CD4-positive, alpha-beta memory T cell (primary cell): ENCODE results near the gene TNPO1. TPM values are rescaled to one million over a fixed set of nuclear protein-coding genes. Genes with fewer than 3 reads are reported as not detected.

Source experiments
- CTCF ChIA-PET: fragments of 350-600 bp; sonication (Branson Sonifier 250); formaldehyde crosslinking; loops from one replicate; lab custom pipeline; 2021; ENCODE audit warnings: inconsistent platforms; ENCODE audit not compliant: partially characterized antibody; lab: Charles Lee
- POLR2A ChIA-PET: fragments of 350-600 bp; sonication (Branson Sonifier 250); formaldehyde crosslinking; loops from one replicate; lab custom pipeline; 2021; ENCODE audit not compliant: partially characterized antibody; lab: Charles Lee
- DNase-seq, 5 donors: peaks; one replicate each; pipeline versions ENCODE4 v3.0.0 to v3.0.0-alpha.2; 2020 to 2022; ENCODE audit warnings: mixed read lengths in 1 of 5
- H3K27ac ChIP-seq: one replicate; pipeline ENCODE4 v1.7.0; 2013; ENCODE audit warnings: low read depth, low read length
- H3K27me3 ChIP-seq: 2 replicates; pipeline ENCODE4 v1.7.0; 2013; ENCODE audit warnings: mild to moderate bottlenecking, low read length, moderate library complexity; ENCODE audit not compliant: insufficient read depth
- H3K36me3 ChIP-seq: 2 replicates; pipeline ENCODE4 v1.7.0; 2013; ENCODE audit warnings: mild to moderate bottlenecking, low read length, moderate library complexity; ENCODE audit not compliant: insufficient read depth
- H3K4me1 ChIP-seq: 2 replicates; pipeline ENCODE4 v1.7.0; 2013; ENCODE audit warnings: mild to moderate bottlenecking, low read length, moderate library complexity; ENCODE audit not compliant: insufficient read depth
- H3K4me3 ChIP-seq, 2 donors: one replicate each; pipeline ENCODE4 v1.7.0; 2013; ENCODE audit warnings: low read length in 2 of 2, mild to moderate bottlenecking in 1 of 2
- H3K9me3 ChIP-seq, 2 donors: one replicate each; pipeline ENCODE4 v1.7.0; 2013; ENCODE audit warnings: low read length in 2 of 2, control low read depth in 1 of 2; ENCODE audit not compliant: control insufficient read depth in 1 of 2
- H3K27ac Mint-ChIP-seq, 7 donors: one replicate each; pipeline ENCODE4 v1.8.0; 2020 to 2021; ENCODE audit warnings: mixed read lengths in 7 of 7, mild to moderate bottlenecking in 6 of 7, inconsistent platforms in 3 of 7, moderate library complexity in 3 of 7
- H3K27me3 Mint-ChIP-seq, 2 donors: one replicate each; pipeline ENCODE4 v1.8.0; 2020 to 2021; ENCODE audit warnings: mixed read lengths in 2 of 2
- H3K36me3 Mint-ChIP-seq, 2 donors: one replicate each; pipeline ENCODE4 v1.8.0; 2020 to 2021; ENCODE audit warnings: mixed read lengths in 2 of 2, inconsistent platforms in 1 of 2, mild to moderate bottlenecking in 1 of 2
- H3K4me1 Mint-ChIP-seq, 4 donors: one replicate each; pipeline ENCODE4 v1.8.0; 2020 to 2021; ENCODE audit warnings: mixed read lengths in 4 of 4, mild to moderate bottlenecking in 1 of 4
- H3K4me3 Mint-ChIP-seq, 8 donors: one replicate each; pipeline ENCODE4 v1.8.0; 2020 to 2021; ENCODE audit warnings: mixed read lengths in 8 of 8, mild to moderate bottlenecking in 7 of 8, moderate library complexity in 6 of 8, inconsistent platforms in 3 of 8
- H3K9me3 Mint-ChIP-seq, 8 donors: one replicate each; pipeline ENCODE4 v1.8.0; 2020 to 2021; ENCODE audit warnings: mixed read lengths in 8 of 8, mild to moderate bottlenecking in 5 of 8, inconsistent platforms in 3 of 8, moderate library complexity in 1 of 8
- intact Hi-C: fragments of 100-400 bp; cut with micrococcal nuclease; formaldehyde crosslinking; loops from one replicate; pipeline ENCODE4 v1.15.1; 2023
- polyA plus RNA-seq, 2 donors: library from polyadenylated mRNA; unstranded; fragments of 300-500 nt; fragmentation: Illumina TruSeq; gene quantifications; one replicate each; pipeline ENCODE4 v1.2.3, GENCODE V29; 2021
- total RNA-seq, 2 experiments: library from RNA; stranded (reverse); gene quantifications; one replicate each; pipeline ENCODE4 v1.2.3, GENCODE V29; 2021

The TNPO1 gene
- total and polyA plus RNA-seq, 4 experiments from 2014 or later: 46.6 to 86.4 (median 66.8) TPM

DNA sequence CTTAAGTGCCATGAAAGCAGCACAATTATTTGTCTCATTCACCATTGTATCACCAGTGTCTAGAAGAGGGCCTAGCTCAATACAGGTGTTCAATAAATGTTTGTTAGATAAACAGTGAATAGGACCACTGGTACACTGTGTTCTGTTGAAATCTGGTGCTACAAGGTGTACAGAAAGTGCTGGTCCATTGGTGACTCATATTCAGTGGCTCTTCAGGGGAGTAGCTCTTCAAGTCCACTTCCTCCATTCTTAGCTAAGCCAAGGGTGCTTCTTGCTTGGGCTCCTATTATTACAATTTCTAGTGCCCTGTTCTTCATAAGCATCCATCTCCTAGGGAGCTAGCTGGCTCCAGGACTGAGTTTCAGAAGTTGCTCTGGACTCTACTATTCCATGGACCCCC, 133.0 kb downstream of the TNPO1 start:
- no peak overlapping the region for H3K4me3 Mint-ChIP-seq
- H3K27me3 Mint-ChIP-seq: peaks cover 11 to 29% of the 10 kb centered on the region in 2 donors
- no peak for DNase-seq

DNA sequence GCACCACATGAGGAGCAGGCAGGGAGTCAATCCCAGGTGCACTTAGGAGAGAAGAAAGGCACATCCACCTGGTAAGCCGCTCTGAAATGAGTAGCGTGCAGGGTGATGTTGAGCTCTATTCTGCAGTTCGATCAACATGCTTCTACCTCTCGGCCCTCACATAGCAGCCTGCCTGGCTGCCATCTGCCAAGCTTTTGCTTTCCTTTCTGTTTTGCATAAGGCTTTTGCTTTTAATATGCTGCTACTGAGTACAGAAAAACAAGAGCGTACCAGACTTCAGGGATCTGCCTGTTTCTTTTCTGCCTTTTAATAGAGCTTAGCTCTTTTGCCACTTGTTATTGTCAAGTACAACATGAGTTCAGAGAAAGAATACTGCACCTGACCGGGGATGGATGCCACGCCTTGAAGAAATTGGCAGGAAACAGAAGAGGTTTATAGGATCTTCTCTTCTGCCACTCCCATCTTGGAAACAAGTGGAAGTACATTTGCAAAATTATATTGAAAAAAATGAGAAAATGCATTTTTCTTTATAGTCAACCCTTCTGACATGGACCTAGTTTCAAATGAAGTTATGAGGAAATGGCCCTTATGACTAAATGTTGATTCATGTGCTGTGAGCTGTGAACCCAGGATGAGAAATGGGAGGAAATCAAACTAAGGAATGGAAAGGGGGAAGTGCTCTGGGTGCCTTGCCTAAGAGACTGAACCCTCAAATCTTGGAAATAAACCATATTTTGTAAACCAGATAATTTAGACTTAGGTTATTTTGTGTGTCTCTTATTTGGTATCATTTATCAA, 135.4 kb downstream of the TNPO1 start:
- Histone ChIP-seq H3K36me3 (no peaks in the 10 kb centered on the region), H3K27ac (no peak overlapping the region), H3K9me3 (no peaks in the 10 kb centered on the region), H3K27me3 (no peaks in the 10 kb centered on the region), H3K4me3 (no peak overlapping the region), H3K4me1 (peaks cover 14% of the 10 kb centered on the region)
- Mint-ChIP-seq H3K9me3 (peaks cover 0 to 5% (median 0%) of the 10 kb centered on the region in 8 donors), H3K4me3 (no peak overlapping the region), H3K27me3 (peaks cover 15 to 32% of the 10 kb centered on the region in 2 donors), H3K4me1 (peaks cover 8 to 15% (median 12%) of the 10 kb centered on the region in 4 donors), H3K36me3 (peaks cover 0 to 10% of the 10 kb centered on the region in 2 donors), H3K27ac (no peak overlapping the region)
- ChIA-PET CTCF (no interaction called here), POLR2A (no interaction called here)
- intact Hi-C loops: no loop called here
- DNase-seq: no peak

More for the DNA sequence above, 133.0 kb downstream of the TNPO1 start:
- H3K4me3 ChIP-seq: no peak overlapping the region
- no peaks in the 10 kb centered on the region for H3K4me1 ChIP-seq
- Mint-ChIP-seq H3K4me1 (no peaks in the 10 kb centered on the region), H3K9me3 (peaks cover 0 to 1% (median 0%) of the 10 kb centered on the region in 8 donors), H3K36me3 (no peaks in the 10 kb centered on the region), H3K27ac (no peak overlapping the region)
- CTCF ChIA-PET: no interaction called here
- no peak overlapping the region for H3K27ac ChIP-seq
- H3K27me3 ChIP-seq: no peaks in the 10 kb centered on the region
- no peaks in the 10 kb centered on the region for H3K36me3 ChIP-seq
- no peaks in the 10 kb centered on the region for H3K9me3 ChIP-seq
- intact Hi-C loops: no loop called here
- POLR2A ChIA-PET: no interaction called here

DNA sequence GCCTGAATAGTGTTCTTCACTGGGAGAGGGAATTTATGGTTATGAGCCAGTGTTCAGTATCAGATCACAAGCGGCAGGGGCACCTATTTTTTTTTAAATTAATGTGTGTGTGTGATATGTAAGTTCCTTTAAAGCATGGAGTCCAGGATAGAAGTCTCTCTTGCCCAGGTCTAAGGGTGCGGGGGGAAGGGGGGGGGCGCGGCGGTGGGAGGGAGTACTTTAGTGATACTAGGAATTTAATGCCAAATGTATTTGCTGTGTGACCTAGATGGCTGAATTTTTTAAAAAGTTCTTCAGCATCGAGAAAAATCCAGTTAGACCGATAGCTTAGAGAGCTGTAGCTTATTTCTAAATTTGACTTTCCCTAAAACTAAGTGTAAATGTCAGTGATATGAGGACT, 137.9 kb downstream of the TNPO1 start:
- intact Hi-C loops: no loop called here
- H3K4me3 Mint-ChIP-seq: peak overlapping the region in 4 of 8 donors; percentile 61 to 97 (median 94)
- H3K27ac Mint-ChIP-seq: peak overlapping the region in 1 of 7 donors; percentile 49
- H3K36me3 ChIP-seq: no peaks in the 10 kb centered on the region
- H3K4me3 ChIP-seq: no peak overlapping the region
- peaks cover 0 to 6% (median 0%) of the 10 kb centered on the region in 8 donors for H3K9me3 Mint-ChIP-seq
- no peaks in the 10 kb centered on the region for H3K27me3 ChIP-seq
- H3K27ac ChIP-seq: no peak overlapping the region
- peaks cover 0 to 10% of the 10 kb centered on the region in 2 donors for H3K36me3 Mint-ChIP-seq
- peaks cover 15% of the 10 kb centered on the region for H3K4me1 ChIP-seq
- peaks cover 13 to 19% (median 13%) of the 10 kb centered on the region in 4 donors for H3K4me1 Mint-ChIP-seq
- DNase-seq: no peak
- CTCF ChIA-PET: no interaction called here
- POLR2A ChIA-PET: no interaction called here
- no peaks in the 10 kb centered on the region for H3K9me3 ChIP-seq
- peaks cover 14 to 34% of the 10 kb centered on the region in 2 donors for H3K27me3 Mint-ChIP-seq

DNA sequence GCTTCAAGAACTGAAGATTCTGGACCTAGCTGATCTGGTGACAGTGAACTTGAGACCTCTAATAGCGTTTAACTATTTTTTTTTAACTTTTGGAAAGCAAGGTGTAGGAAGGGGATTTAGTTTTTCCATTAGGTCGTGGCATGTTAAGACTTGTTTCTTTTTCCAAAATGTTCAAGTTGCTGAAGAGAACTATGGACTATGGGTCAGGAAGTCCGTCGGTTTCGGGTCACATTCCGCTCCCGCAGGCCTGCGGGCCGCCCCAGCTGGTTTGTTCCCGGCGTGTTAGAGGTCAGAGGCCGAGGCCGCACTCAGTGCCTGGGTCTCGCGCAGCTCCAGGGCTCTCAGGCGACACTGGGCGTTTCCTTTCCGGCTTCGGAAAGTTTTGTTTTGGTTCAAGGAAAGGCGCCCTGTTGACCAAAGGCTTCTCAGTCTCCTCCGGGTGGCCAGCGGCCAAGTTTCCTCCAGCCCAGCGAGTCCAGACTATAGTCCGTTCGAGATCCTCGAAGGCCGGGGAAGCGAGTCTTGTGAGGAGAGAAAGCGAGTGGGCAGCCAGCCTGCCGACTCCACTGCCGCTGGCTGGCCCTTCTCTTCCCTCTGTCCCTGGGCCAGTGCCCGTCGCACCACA, 138.8 kb downstream of the TNPO1 start:
- H3K27ac ChIP-seq: peak overlapping the region; percentile 28
- intact Hi-C loops: loop anchor here (1.0 to 5.0 kb wide), 4 partner anchors 107 to 1353 kb away; no protein-coding TSS in a partner anchor
- H3K27me3 Mint-ChIP-seq: peaks cover 14 to 34% of the 10 kb centered on the region in 2 donors
- peak in 2 of 5 donors; percentile 5 to 9 for DNase-seq
- POLR2A ChIA-PET: interaction anchor here (0.9 kb wide), 3 partner anchors 106 to 609 kb away, joined by 3 to 4 read pairs (median 3); no protein-coding TSS in a partner anchor
- H3K27ac Mint-ChIP-seq: peak overlapping the region; percentile 58 to 91 (median 87)
- no peaks in the 10 kb centered on the region for H3K27me3 ChIP-seq
- H3K9me3 Mint-ChIP-seq: peaks cover 0 to 6% (median 0%) of the 10 kb centered on the region in 8 donors
- peaks cover 15% of the 10 kb centered on the region for H3K4me1 ChIP-seq
- peak overlapping the region; percentile 85 to 96 for H3K4me3 ChIP-seq
- H3K4me3 Mint-ChIP-seq: peak overlapping the region; percentile 90 to 99 (median 94)
- no peaks in the 10 kb centered on the region for H3K9me3 ChIP-seq
- no peaks in the 10 kb centered on the region for H3K36me3 ChIP-seq
- CTCF ChIA-PET: interaction anchor here (1.0 to 2.7 kb wide), 5 partner anchors 11 to 496 kb away, joined by 3 to 14 read pairs (median 10); no protein-coding TSS in a partner anchor
- H3K4me1 Mint-ChIP-seq: peaks cover 13 to 19% (median 13%) of the 10 kb centered on the region in 4 donors
- H3K36me3 Mint-ChIP-seq: peaks cover 0 to 10% of the 10 kb centered on the region in 2 donors

DNA sequence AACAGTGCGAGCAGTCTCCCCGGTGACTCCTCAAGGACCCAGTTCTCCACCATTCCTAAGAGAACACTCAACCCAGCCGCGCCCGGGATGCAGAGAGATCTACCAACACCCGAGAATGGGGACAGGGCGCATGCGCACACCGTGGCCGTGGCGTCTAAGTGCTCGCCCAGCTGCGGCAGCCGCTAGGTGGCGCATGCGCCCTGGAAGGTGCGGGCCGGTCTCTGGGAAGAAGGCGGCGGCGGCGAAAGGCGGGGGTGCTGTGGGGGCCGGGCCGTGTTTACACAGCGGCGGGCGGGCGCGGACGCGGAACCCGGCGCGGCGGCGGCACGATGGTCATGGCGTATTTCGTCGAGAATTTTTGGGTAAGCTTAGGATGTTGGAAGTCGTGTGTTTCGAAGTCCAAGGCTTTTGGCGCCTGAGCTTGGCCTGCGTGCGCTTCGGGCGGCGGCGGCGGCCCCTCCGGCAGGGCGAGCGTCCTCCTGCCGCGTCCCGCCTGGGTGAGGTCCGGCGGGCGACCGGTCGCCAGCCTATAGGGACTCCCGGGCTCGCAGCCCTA, 139.4 kb downstream of the TNPO1 start, which contains the start of gene FCHO2:
FCHO2 (plus strand) TSS at position 274 of the 556 bp plus-strand sequence; CDS start at position 330, 56 bp downstream.
- ChIA-PET POLR2A (interaction anchor here (0.9 to 1.2 kb wide), 4 partner anchors 106 to 648 kb away, joined by 3 to 4 read pairs (median 3); no protein-coding TSS in a partner anchor), CTCF (interaction anchor here (0.8 to 2.7 kb wide), 8 partner anchors 8 to 543 kb away, joined by 3 to 14 read pairs (median 3); no protein-coding TSS in a partner anchor)
- Histone ChIP-seq H3K4me1 (peaks cover 15% of the 10 kb centered on the region), H3K27me3 (no peaks in the 10 kb centered on the region), H3K4me3 (peak within 1 kb of the TSS; percentile 85 to 96), H3K27ac (peak within 1 kb of the TSS; percentile 29), H3K9me3 (no peaks in the 10 kb centered on the region), H3K36me3 (no peaks in the 10 kb centered on the region)
- Mint-ChIP-seq H3K4me3 (peak within 1 kb of the TSS; percentile 90 to 99 (median 94)), H3K36me3 (peaks cover 0 to 10% of the 10 kb centered on the region in 2 donors), H3K4me1 (peaks cover 13 to 19% (median 13%) of the 10 kb centered on the region in 4 donors), H3K9me3 (peaks cover 0 to 6% (median 0%) of the 10 kb centered on the region in 8 donors), H3K27me3 (peaks cover 14 to 34% of the 10 kb centered on the region in 2 donors), H3K27ac (peak within 1 kb of the TSS; percentile 85 to 91 (median 87))
- peak; percentile 92 to 95 (median 93) for DNase-seq
- intact Hi-C loops: loop anchor here (1.0 to 5.0 kb wide), 5 partner anchors 108 to 1354 kb away; no protein-coding TSS in a partner anchor

DNA sequence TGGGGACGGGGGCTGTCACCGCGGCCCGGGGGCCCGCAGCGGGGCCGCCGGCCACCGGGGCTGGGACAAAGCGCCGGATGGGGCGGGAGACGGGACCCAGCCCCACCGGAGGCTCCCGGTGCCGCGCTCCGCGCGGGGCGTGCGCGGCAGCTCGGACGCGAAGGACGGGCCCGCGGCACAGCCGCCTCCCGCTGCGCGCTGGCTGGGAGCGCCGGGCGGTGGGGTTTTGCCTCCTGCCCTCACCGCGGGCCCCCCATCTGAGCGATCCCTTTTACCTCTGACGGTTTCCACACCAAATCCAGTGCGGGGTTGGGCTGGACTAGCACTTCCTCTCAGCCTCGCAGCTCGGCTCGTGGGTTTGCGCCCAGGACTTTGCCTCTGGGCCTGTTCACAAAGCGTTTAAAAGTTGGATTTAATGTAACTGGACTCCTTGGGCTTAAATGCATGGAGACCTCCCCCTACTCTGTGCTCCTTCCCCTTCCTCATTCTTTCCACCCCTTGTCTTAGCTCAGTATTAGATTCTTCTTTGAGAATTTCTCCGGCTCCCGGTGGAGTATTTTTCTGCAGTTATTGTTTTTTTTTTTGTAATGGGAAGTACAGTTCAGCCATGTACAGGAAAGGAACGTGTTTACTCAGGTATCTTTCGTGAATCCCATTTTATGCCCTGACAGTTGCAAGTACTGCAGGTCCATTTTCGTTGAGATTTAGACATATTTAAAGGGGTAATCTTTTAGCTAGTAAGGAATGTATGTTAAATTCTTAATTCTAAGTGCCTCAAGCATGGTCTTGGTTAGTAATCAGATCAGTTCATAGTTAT, 140.1 kb downstream of the TNPO1 start:
- Histone ChIP-seq H3K27me3 (no peaks in the 10 kb centered on the region), H3K36me3 (no peaks in the 10 kb centered on the region), H3K4me3 (peak overlapping the region in 1 of 2 donors; percentile 85), H3K4me1 (peaks cover 15% of the 10 kb centered on the region), H3K9me3 (no peaks in the 10 kb centered on the region), H3K27ac (peak overlapping the region; percentile 29)
- peaks cover 0 to 6% (median 0%) of the 10 kb centered on the region in 8 donors for H3K9me3 Mint-ChIP-seq
- intact Hi-C loops: loop anchor here (1.0 to 5.0 kb wide), 2 partner anchors 495 to 1354 kb away; no protein-coding TSS in a partner anchor
- H3K4me3 Mint-ChIP-seq: peak overlapping the region; percentile 84 to 94 (median 90)
- ChIA-PET CTCF (interaction anchor here (0.8 to 2.7 kb wide), 7 partner anchors 7 to 543 kb away, joined by 3 to 14 read pairs (median 3); no protein-coding TSS in a partner anchor), POLR2A (interaction anchor here (0.9 to 1.2 kb wide), 3 partner anchors 107 to 648 kb away, joined by 3 to 4 read pairs (median 3); no protein-coding TSS in a partner anchor)
- peaks cover 0 to 10% of the 10 kb centered on the region in 2 donors for H3K36me3 Mint-ChIP-seq
- peaks cover 14 to 32% of the 10 kb centered on the region in 2 donors for H3K27me3 Mint-ChIP-seq
- H3K27ac Mint-ChIP-seq: peak overlapping the region; percentile 64 to 90 (median 86)
- DNase-seq: peak in 4 of 5 donors; percentile 24 to 54 (median 28)
- peaks cover 13 to 19% (median 13%) of the 10 kb centered on the region in 4 donors for H3K4me1 Mint-ChIP-seq
